Spinal cord (tissue), 10 donors: Measurements from ENCODE around the gene CSMD2. TPM values are rescaled to one million over a fixed set of nuclear protein-coding genes. Genes with fewer than 3 reads are reported as not detected.
"Not testable (repeated sequence)": the region's sequence is repeated elsewhere in the genome, so short reads cannot be mapped to it uniquely, and the experiment has no call there.

Experiments
- DNase-seq, 6 donors: peaks; one replicate each; pipeline versions ENCODE4 v3.0.0 to v3.0.0-alpha.2; 2013 to 2015; ENCODE audit warnings: low spot score in 6 of 6, low read depth in 4 of 6
- H3K27ac ChIP-seq: one replicate; pipeline ENCODE4 v1.5.1; 2013; ENCODE audit warnings: low read depth, low read length, control low read depth
- H3K27me3 ChIP-seq: one replicate; pipeline ENCODE4 v1.6.1; 2013; ENCODE audit warnings: low read length; ENCODE audit not compliant: control insufficient read depth, insufficient read depth
- H3K36me3 ChIP-seq: one replicate; pipeline ENCODE4 v1.6.1; 2013; ENCODE audit warnings: low read length; ENCODE audit not compliant: control insufficient read depth, insufficient read depth
- H3K4me1 ChIP-seq: one replicate; pipeline ENCODE4 v1.6.1; 2013; ENCODE audit warnings: low read length; ENCODE audit not compliant: control insufficient read depth, insufficient read depth
- H3K4me3 ChIP-seq: one replicate; pipeline ENCODE4 v1.5.1; 2013; ENCODE audit warnings: low read depth, low read length, control low read depth
- H3K9me3 ChIP-seq: one replicate; pipeline ENCODE4 v1.6.1; 2013; ENCODE audit warnings: low read length; ENCODE audit not compliant: control insufficient read depth, insufficient read depth
- WGBS: methylation state at CpG from one replicate; pipeline ENCODE4 v1.1.5; 2013; ENCODE audit warnings: missing lambda C conversion rate; ENCODE audit not compliant: insufficient coverage; 5-methylcytosine and 5-hydroxymethylcytosine counted together
- polyA plus RNA-seq, 2 donors: library from polyadenylated mRNA; unstranded; fragments of 120-200 nt; gene quantifications; one replicate each; pipeline ENCODE4 v1.2.1, GENCODE V29; 2013; ENCODE audit not compliant: insufficient read length in 2 of 2
- total RNA-seq, 2 donors: library from RNA; depleted of rRNA in 1 of 2; stranded (reverse); fragments of 120-200 nt in 1 of 2; fragments of >200 nt in 1 of 2; gene quantifications; one replicate each; pipeline versions ENCODE4 v1.2.3 to v1.2.4, GENCODE V29; 2013 to 2014
- donor health status: healthy.

Gene CSMD2
- total and polyA plus RNA-seq, 4 donors = 16.0 to 26.4 (median 22.2) TPM

DNA sequence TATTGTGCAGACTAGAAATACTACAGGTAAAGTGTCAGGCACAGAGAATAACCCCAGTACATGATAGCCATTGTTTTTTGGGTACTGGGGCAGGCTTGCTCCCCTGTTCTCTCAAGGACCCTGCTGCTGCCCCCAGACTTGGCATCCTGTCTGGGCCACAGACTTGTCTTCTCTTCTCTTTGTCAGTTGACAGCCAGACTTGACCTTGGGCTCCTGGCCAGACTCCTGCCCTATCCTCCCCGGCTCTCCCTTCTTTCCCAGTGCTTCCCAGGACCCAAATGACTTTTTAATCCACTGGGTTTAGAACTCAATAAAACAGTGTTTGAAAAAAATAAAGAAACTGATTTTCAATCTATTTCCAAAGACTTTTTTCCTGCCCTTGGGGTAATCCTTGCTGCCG, 649.4 kb downstream of the CSMD2 start:
- Histone ChIP-seq H3K9me3 (no peaks in the 10 kb centered on the region), H3K36me3 (peaks cover 43% of the 10 kb centered on the region), H3K4me3 (no peak overlapping the region), H3K4me1 (peaks cover 2% of the 10 kb centered on the region), H3K27ac (no peak overlapping the region), H3K27me3 (no peaks in the 10 kb centered on the region)
- 71% methylated on average over 1 of the region's 2 CpGs for WGBS
- DNase-seq = no peak

- DNase-seq = no peak
- WGBS = 82% methylated on average over 8 of the region's 8 CpGs
- no peak overlapping the region for H3K4me3 ChIP-seq
- H3K27ac ChIP-seq = no peak overlapping the region
- peaks cover 2% of the 10 kb centered on the region for H3K4me1 ChIP-seq
- H3K27me3 ChIP-seq = no peaks in the 10 kb centered on the region
- H3K9me3 ChIP-seq = no peaks in the 10 kb centered on the region
- H3K36me3 ChIP-seq = peaks cover 38% of the 10 kb centered on the region
Observed at GRCh38 chr1:33515112-33515511, 649.9 kb downstream of the CSMD2 start.

DNA sequence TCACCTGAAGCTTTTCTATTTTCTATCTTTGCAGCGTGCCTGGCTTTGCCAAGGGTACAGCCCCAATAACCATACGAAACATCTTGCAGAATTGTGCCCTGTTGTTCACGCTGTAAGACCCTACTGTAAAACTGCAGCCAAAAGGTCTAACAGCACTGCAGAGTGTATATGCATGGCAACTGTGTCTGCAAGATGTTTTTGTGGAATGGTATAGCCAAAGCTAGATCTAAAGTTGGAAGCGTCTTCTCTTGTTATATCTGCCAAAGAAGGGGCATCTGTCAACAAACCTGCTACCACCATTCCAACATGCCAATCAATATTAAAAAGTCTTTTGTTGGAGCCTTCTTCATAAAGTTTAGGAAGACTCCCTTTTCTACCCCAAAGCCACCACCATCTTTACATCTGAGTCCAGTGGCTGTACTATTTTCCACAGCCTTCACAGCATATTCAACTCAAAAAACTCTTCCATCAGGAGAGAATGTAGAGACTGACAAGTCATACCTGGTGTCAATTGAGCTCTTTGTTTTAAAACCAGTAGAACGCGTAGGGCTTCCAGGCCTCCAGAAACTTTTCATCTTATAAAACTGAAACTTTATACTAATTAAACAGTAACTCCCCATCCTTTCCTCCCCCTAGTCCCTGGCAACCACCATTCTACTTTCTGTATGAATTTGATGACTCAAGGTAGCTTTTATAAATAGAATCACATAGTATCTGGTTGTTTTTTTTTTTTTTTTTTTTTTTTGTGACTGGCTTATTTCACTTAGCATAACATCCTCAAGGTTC, 652.6 kb downstream of the CSMD2 start:
- Histone ChIP-seq H3K4me3 (no peak overlapping the region), H3K4me1 (peaks cover 2% of the 10 kb centered on the region), H3K27me3 (no peaks in the 10 kb centered on the region), H3K27ac (no peak overlapping the region), H3K9me3 (no peaks in the 10 kb centered on the region), H3K36me3 (peaks cover 16% of the 10 kb centered on the region)
- 84% methylated on average over 4 of the region's 6 CpGs for WGBS
- peak in 1 of 6 donors; percentile 79 for DNase-seq

DNA sequence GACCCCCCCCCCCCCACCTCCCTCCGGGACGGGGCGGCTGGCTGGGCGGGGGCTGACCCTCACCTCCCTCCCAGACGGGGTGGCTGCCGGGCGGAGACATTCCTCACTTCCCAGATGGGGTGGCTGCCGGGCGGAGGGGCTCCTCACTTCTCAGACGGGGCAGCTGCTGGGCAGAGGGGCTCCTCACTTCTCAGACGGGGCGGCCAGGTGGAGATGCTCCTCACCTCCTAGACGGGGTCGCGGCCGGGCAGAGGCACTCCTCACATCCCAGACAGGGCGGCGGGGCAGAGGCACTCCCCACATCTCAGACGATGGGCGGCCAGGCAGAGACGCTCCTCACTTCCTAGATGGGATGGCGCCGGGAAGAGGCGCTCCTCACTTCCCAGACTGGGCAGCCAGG, 655.8 kb downstream of the CSMD2 start:
- not testable (repeated sequence) for H3K4me3 ChIP-seq, H3K36me3 ChIP-seq, H3K27ac ChIP-seq, H3K9me3 ChIP-seq, DNase-seq, H3K4me1 ChIP-seq, H3K27me3 ChIP-seq
- 93% methylated on average over 18 of the region's 24 CpGs for WGBS

- no CpG with 5 or more reads among the region's 1 CpG for WGBS
- no peak overlapping the region for H3K4me3 ChIP-seq
- no peak overlapping the region for H3K27ac ChIP-seq
- no peaks in the 10 kb centered on the region for H3K27me3 ChIP-seq
- no peaks in the 10 kb centered on the region for H3K4me1 ChIP-seq
- no peak for DNase-seq
- no peaks in the 10 kb centered on the region for H3K36me3 ChIP-seq
- no peaks in the 10 kb centered on the region for H3K9me3 ChIP-seq
Observed at GRCh38 chr1:33508151-33508550, 656.9 kb downstream of the CSMD2 start.

- no peaks in the 10 kb centered on the region for H3K36me3 ChIP-seq
- H3K4me1 ChIP-seq = no peaks in the 10 kb centered on the region
- H3K27me3 ChIP-seq = no peaks in the 10 kb centered on the region
- no CpG with 5 or more reads among the region's 3 CpGs for WGBS
- no peaks in the 10 kb centered on the region for H3K9me3 ChIP-seq
- DNase-seq = no peak
- no peak overlapping the region for H3K27ac ChIP-seq
- no peak overlapping the region for H3K4me3 ChIP-seq
Observed at GRCh38 chr1:33507661-33508060, 657.4 kb downstream of the CSMD2 start.

DNA sequence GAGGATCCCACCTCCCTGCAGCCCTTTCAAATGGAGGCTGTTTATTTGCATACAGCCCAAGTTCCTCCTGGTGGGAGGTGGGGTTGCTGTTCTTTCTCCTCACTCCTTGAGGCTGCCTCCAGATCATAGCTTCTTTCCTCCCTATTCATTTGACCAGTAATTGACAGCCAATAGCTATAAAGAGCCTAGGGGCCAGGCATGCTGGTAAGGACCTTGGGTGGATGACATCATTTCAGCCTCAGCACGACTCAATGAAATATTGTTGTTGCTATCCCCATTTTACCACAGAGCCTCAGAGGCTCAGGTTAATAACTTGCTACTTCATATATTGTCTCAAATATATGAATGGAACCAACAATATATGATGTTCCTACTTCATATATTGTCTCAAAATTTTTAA, 661.5 kb downstream of the CSMD2 start:
- no peak overlapping the region for H3K4me3 ChIP-seq
- WGBS = no CpG with 5 or more reads among the region's 1 CpG

GRCh38 chr1:33502726-33503125, 662.3 kb downstream of the CSMD2 start:
- WGBS = 95% methylated on average over 3 of the region's 5 CpGs
- H3K4me1 ChIP-seq = no peaks in the 10 kb centered on the region

More for the DNA sequence above, 661.5 kb downstream of the CSMD2 start:
- H3K27ac ChIP-seq = no peak overlapping the region
- H3K27me3 ChIP-seq = no peaks in the 10 kb centered on the region
- H3K4me1 ChIP-seq = no peaks in the 10 kb centered on the region
- H3K36me3 ChIP-seq = no peaks in the 10 kb centered on the region
- no peaks in the 10 kb centered on the region for H3K9me3 ChIP-seq
- no peak for DNase-seq

GRCh38 chr1:33501774-33502173, 663.3 kb downstream of the CSMD2 start:
- no peaks in the 10 kb centered on the region for H3K27me3 ChIP-seq
- H3K4me1 ChIP-seq = no peaks in the 10 kb centered on the region
- no peak overlapping the region for H3K27ac ChIP-seq
- DNase-seq = no peak
- no peak overlapping the region for H3K4me3 ChIP-seq
- H3K36me3 ChIP-seq = no peaks in the 10 kb centered on the region
- no peaks in the 10 kb centered on the region for H3K9me3 ChIP-seq
- WGBS = 95% methylated on average over 7 of the region's 8 CpGs

More at GRCh38 chr1:33502726-33503125, 662.3 kb downstream of the CSMD2 start:
- Histone ChIP-seq H3K4me3 (no peak overlapping the region), H3K36me3 (no peaks in the 10 kb centered on the region), H3K27ac (no peak overlapping the region), H3K9me3 (no peaks in the 10 kb centered on the region), H3K27me3 (no peaks in the 10 kb centered on the region)
- DNase-seq = no peak

DNA sequence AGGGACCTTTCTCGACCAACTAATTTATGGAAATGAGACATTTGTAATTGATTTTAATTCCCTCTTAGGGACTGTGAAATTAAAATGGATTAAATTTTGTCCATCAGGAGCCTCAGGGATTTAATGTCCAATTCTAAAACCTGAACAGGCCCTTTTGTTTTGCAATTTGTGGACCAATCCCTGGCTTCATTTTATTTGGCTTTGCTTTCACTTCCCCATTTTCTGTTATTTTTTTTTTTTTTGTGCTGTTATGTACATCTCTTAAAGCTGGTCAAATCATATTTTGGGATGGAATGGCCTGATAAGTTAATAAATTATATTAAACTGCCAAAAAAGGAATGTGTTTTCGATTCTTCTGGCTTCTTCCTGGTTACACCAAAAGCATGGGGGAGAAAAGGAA, 663.7 kb downstream of the CSMD2 start:
- no peak overlapping the region for H3K4me3 ChIP-seq
- no peak for DNase-seq
- 83% methylated on average over 1 of the region's 2 CpGs for WGBS
- H3K27me3 ChIP-seq = no peaks in the 10 kb centered on the region
- no peak overlapping the region for H3K27ac ChIP-seq
- no peaks in the 10 kb centered on the region for H3K4me1 ChIP-seq
- H3K36me3 ChIP-seq = no peaks in the 10 kb centered on the region
- no peaks in the 10 kb centered on the region for H3K9me3 ChIP-seq
